HepG2 (cell line): ENCODE data around the gene NFATC4. TPM values are rescaled to one million over a fixed set of nuclear protein-coding genes. Genes with fewer than 3 reads are reported as not detected.

ENCODE experiments used
- FOXM1 ChIP-seq: sonication (generic); formaldehyde crosslinking; IDR thresholded peaks from 2 replicates; pipeline ENCODE4 v1.5.0; 2020; ENCODE audit warnings: missing genetic modification reagents
- HNRNPUL1 ChIP-seq: fragments of 200-400 bp; formaldehyde crosslinking; IDR thresholded peaks from 2 replicates; pipeline ENCODE4 v1.6.1; 2017; ENCODE audit warnings: low read depth, mild to moderate bottlenecking, low read length, moderate library complexity
- IRX3 ChIP-seq: sonication (generic); formaldehyde crosslinking; IDR thresholded peaks from 2 replicates; pipeline ENCODE4 v1.8.1; 2023; ENCODE audit warnings: mild to moderate bottlenecking, low read depth, missing genetic modification reagents, borderline replicate concordance
- NRL ChIP-seq: sonication (generic); formaldehyde crosslinking; IDR thresholded peaks from 2 replicates; pipeline ENCODE4 v1.5.0; 2020; ENCODE audit warnings: missing genetic modification reagents, mild to moderate bottlenecking, moderate library complexity, borderline replicate concordance
- PATZ1 ChIP-seq: sonication (generic); formaldehyde crosslinking; IDR thresholded peaks from 2 replicates; pipeline ENCODE4 v1.4.0; 2020; ENCODE audit warnings: missing genetic modification reagents
- SIN3B ChIP-seq: fragments of 150-350 bp; IDR thresholded peaks from 2 replicates; pipeline ENCODE4 v1.6.1; 2014; ENCODE audit warnings: low read length
- SUZ12 ChIP-seq: fragments of 150-350 bp; IDR thresholded peaks from 2 replicates; pipeline ENCODE4 v1.6.1; 2014; ENCODE audit warnings: low read depth, low read length
- ZBTB40 ChIP-seq, 2 experiments: fragments of 450-650 bp in 1 of 2; sonication (generic) in 1 of 2; formaldehyde crosslinking in 1 of 2; IDR thresholded peaks; 2 replicates each; pipeline versions ENCODE4 v1.6.1 to v1.8.0; 2016 to 2022; ENCODE audit warnings: antibody characterized with exemption in 1 of 2, mild to moderate bottlenecking in 1 of 2, missing genetic modification reagents in 1 of 2
- ZNF160 ChIP-seq: sonication (generic); formaldehyde crosslinking; IDR thresholded peaks from 2 replicates; pipeline ENCODE4 v1.8.0; 2022; ENCODE audit warnings: mild to moderate bottlenecking, inconsistent platforms, missing genetic modification reagents
- ZNF446 ChIP-seq: sonication (generic); formaldehyde crosslinking; IDR thresholded peaks from 2 replicates; pipeline ENCODE4 v1.5.0; 2020; ENCODE audit warnings: mild to moderate bottlenecking, missing genetic modification reagents
- ZNF839 ChIP-seq: sonication (generic); formaldehyde crosslinking; IDR thresholded peaks from 2 replicates; pipeline ENCODE4 v1.4.0; 2020; ENCODE audit warnings: missing genetic modification reagents, mild to moderate bottlenecking, borderline replicate concordance
- ZSCAN9 ChIP-seq: IDR thresholded peaks from 2 replicates; pipeline ENCODE4 v1.6.1; 2016; ENCODE audit warnings: borderline replicate concordance
- polyA plus RNA-seq, 8 experiments: library from polyadenylated mRNA; depleted of rRNA in 3 of 8; stranded (reverse) in 7 of 8; unstranded in 1 of 8; fragments of >200 nt; fragmentation: Illumina TruSeq in 4 of 8; extraction: Trizol in 4 of 8; gene quantifications; 2 replicates each; pipeline versions ENCODE4 v1.2.1 to v1.2.3, GENCODE V29; 2011 to 2016; ENCODE audit warnings: low read depth in 4 of 8, missing spikeins in 1 of 8, mixed read lengths in 1 of 8; ENCODE audit not compliant: insufficient read depth in 1 of 8
- total RNA-seq, 5 experiments: library from RNA; depleted of rRNA; stranded (reverse); fragments of >200 nt; fragmentation: Illumina TruSeq; extraction: Trizol; gene quantifications; 2 replicates each; pipeline ENCODE4 v1.2.3, GENCODE V29; 2016; ENCODE audit warnings: low read depth in 1 of 5
- TF ChIP-seq, protein P1 (sequence below): sonication (generic); formaldehyde crosslinking; IDR thresholded peaks from 2 replicates; pipeline ENCODE4 v1.5.0; 2020; ENCODE audit warnings: missing genetic modification reagents, mild to moderate bottlenecking, borderline replicate concordance
- TF ChIP-seq, protein P2 (sequence below): sonication (generic); formaldehyde crosslinking; IDR thresholded peaks from 2 replicates; pipeline ENCODE4 v1.8.0; 2022; ENCODE audit warnings: missing genetic modification reagents, mild to moderate bottlenecking, borderline replicate concordance

The NFATC4 gene
- total and polyA plus RNA-seq, 2 of the 13 experiments (the other 11 are each of a cell fraction or from before 2014, with no cell fraction given) = 0.04 to 0.15 TPM

GRCh38 chr14:24377657-24378056 lies 9.7 kb downstream of the NFATC4 start (continued):
- TF ChIP-seq ZNF839 (CRISPR knock-in tag) = no peak
- TF ChIP-seq FOXM1 (CRISPR knock-in tag) = no peak
- TF ChIP-seq NRL = peak; percentile 65; the same call in 1 of the 2 replicates
- no peak for TF ChIP-seq HNRNPUL1
- TF ChIP-seq, protein P1, sequence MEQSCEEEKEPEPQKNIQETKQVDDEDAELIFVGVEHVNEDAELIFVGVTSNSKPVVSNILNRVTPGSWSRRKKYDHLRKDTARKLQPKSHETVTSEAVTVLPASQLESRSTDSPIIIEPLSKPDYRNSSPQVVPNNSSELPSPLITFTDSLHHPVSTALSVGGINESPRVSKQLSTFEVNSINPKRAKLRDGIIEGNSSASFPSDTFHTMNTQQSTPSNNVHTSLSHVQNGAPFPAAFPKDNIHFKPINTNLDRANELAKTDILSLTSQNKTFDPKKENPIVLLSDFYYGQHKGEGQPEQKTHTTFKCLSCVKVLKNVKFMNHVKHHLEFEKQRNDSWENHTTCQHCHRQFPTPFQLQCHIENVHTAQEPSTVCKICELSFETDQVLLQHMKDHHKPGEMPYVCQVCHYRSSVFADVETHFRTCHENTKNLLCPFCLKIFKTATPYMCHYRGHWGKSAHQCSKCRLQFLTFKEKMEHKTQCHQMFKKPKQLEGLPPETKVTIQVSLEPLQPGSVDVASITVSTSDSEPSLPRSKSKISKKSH (CRISPR knock-in tag) = 0 out of 2 replicates have a peak, but pooled peaks have one; percentile 21
- TF ChIP-seq ZBTB40 (IDR thresholded peaks at IDR 0.05) = no peak
- no peak for TF ChIP-seq ZBTB40 (CRISPR knock-in tag; IDR thresholded peaks at IDR 0.05)
- TF ChIP-seq, protein P2, sequence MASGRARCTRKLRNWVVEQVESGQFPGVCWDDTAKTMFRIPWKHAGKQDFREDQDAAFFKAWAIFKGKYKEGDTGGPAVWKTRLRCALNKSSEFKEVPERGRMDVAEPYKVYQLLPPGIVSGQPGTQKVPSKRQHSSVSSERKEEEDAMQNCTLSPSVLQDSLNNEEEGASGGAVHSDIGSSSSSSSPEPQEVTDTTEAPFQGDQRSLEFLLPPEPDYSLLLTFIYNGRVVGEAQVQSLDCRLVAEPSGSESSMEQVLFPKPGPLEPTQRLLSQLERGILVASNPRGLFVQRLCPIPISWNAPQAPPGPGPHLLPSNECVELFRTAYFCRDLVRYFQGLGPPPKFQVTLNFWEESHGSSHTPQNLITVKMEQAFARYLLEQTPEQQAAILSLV (CRISPR knock-in tag) = no peak
- TF ChIP-seq PATZ1 (CRISPR knock-in tag) = no peak
- TF ChIP-seq ZNF446 (CRISPR knock-in tag) = no peak
- no peak for TF ChIP-seq ZNF160 (CRISPR knock-in tag)
- no peak for TF ChIP-seq SIN3B
- no peak for TF ChIP-seq IRX3 (CRISPR knock-in tag)
- no peak for TF ChIP-seq ZSCAN9 (CRISPR knock-in tag)
- no peak for TF ChIP-seq SUZ12
